Endothelial cell of umbilical vein (primary cell): ENCODE measurements around the gene ETFA. TPM values are rescaled to one million over a fixed set of nuclear protein-coding genes. Genes with fewer than 3 reads are reported as not detected.

Experiments
- BruUV-seq: library from RNA; stranded (reverse); fragments of 400-500 nt; replicated peaks from 2 replicates; lab custom pipeline; 2021; lab: Mats Ljungman, UMichigan
- CTCF ChIA-PET: fragments of 300-600, 350-600 bp; sonication (Branson Sonifier 250); formaldehyde crosslinking; loops from one replicate; lab custom pipeline; 2021; ENCODE audit warnings: antibody characterized with exemption, inconsistent platforms; lab: Charles Lee
- POLR2A ChIA-PET: fragments of 300-600, 350-600 bp; sonication (Branson Sonifier 250); formaldehyde crosslinking; loops from one replicate; lab custom pipeline; 2021; ENCODE audit warnings: antibody characterized with exemption, inconsistent platforms; lab: Charles Lee
- DNase-seq: peaks from one replicate; pipeline ENCODE4 v3.0.0-alpha.2; 2011; ENCODE audit warnings: low read depth, low spot score
- FAIRE-seq: peaks from 2 replicates; lab custom pipeline; 2011; peaks lifted over from hg19 to GRCh38; lab: Jason Lieb, UNC
- H2AFZ ChIP-seq: 2 replicates; pipeline ENCODE4 v1.6.0; 2012; ENCODE audit warnings: low read depth, low read length, control low read depth, inconsistent platforms
- H3K27ac ChIP-seq: 2 replicates; pipeline ENCODE4 v1.5.1; 2011; ENCODE audit warnings: low read depth, mild to moderate bottlenecking, control low read depth, low read length, moderate library complexity; ENCODE audit not compliant: insufficient read depth
- H3K27me3 ChIP-seq, 2 experiments: 2 replicates each; pipeline versions ENCODE4 v1.6.0 to v1.6.1; 2011; ENCODE audit warnings: low read length in 2 of 2, mixed read lengths in 1 of 2; ENCODE audit not compliant: control insufficient read depth in 2 of 2, insufficient read depth in 2 of 2
- H3K36me3 ChIP-seq, 2 experiments: 2 replicates in 1 of 2; 3 replicates in 1 of 2; pipeline ENCODE4 v1.5.1; 2011; ENCODE audit warnings: low read length in 2 of 2, mild to moderate bottlenecking in 1 of 2, moderate library complexity in 1 of 2; ENCODE audit not compliant: control insufficient read depth in 2 of 2, insufficient read depth in 2 of 2; ENCODE audit errors: extremely low read depth in 1 of 2
- H3K4me1 ChIP-seq: 3 replicates; pipeline ENCODE4 v1.5.1; 2011; ENCODE audit warnings: mild to moderate bottlenecking, low read length; ENCODE audit not compliant: control insufficient read depth, insufficient read depth; ENCODE audit errors: extremely low read depth
- H3K4me2 ChIP-seq: 2 replicates; pipeline ENCODE4 v1.6.1; 2011; ENCODE audit warnings: low read length, control low read depth, mixed read lengths; ENCODE audit not compliant: insufficient read depth
- H3K4me3 ChIP-seq, 3 experiments: fragments of 200-600 bp in 1 of 3; sonication (generic), shearing (Covaris generic) in 1 of 3; replicated peaks in 1 of 3; 2 replicates each; pipeline ENCODE4 v1.5.1; 2011 to 2016; ENCODE audit warnings: control low read depth in 3 of 3, low read length in 3 of 3, mild to moderate bottlenecking in 2 of 3, inconsistent platforms in 1 of 3, low read depth in 1 of 3, moderate library complexity in 1 of 3; ENCODE audit not compliant: insufficient read depth in 1 of 3
- H3K79me2 ChIP-seq: 2 replicates; pipeline ENCODE4 v1.6.0; 2012; ENCODE audit warnings: low read length, inconsistent platforms; ENCODE audit not compliant: control insufficient read depth, insufficient read depth
- H3K9ac ChIP-seq: replicated peaks from 2 replicates; pipeline ENCODE3; 2011; ENCODE audit warnings: low read length, control low read depth; ENCODE audit not compliant: insufficient read depth; ENCODE audit errors: extremely low read depth
- H3K9me1 ChIP-seq: replicated peaks from 3 replicates; pipeline ENCODE4 v1.6.0; 2011; ENCODE audit warnings: mild to moderate bottlenecking, low read length; ENCODE audit not compliant: control insufficient read depth, insufficient read depth; ENCODE audit errors: extremely low read depth
- H3K9me3 ChIP-seq: replicated peaks from 2 replicates; pipeline ENCODE4 v1.5.1; 2012; ENCODE audit warnings: low read length, inconsistent platforms; ENCODE audit not compliant: control insufficient read depth, insufficient read depth
- H4K20me1 ChIP-seq: replicated peaks from 2 replicates; pipeline ENCODE3; 2011; ENCODE audit warnings: mild to moderate bottlenecking, low read length; ENCODE audit not compliant: control insufficient read depth, insufficient read depth; ENCODE audit errors: extremely low read depth
- CTCF ChIP-seq, 2 donors: IDR thresholded peaks; 1 replicate in 1 of 2; 2 replicates in 1 of 2; pipeline ENCODE4 v1.5.1; 2011; ENCODE audit warnings: low read length in 2 of 2, mild to moderate bottlenecking in 2 of 2, moderate library complexity in 2 of 2, control low read depth in 1 of 2, inconsistent platforms in 1 of 2, low read depth in 1 of 2; ENCODE audit not compliant: insufficient read depth in 1 of 2; ENCODE audit errors: extremely low read depth in 1 of 2
- EZH2 ChIP-seq: IDR thresholded peaks from 2 replicates; pipeline ENCODE4 v1.6.1; 2012; ENCODE audit warnings: borderline replicate concordance, low read depth, mild to moderate bottlenecking, moderate library complexity, low read length, inconsistent platforms; ENCODE audit not compliant: severe bottlenecking
- FOS ChIP-seq: IDR thresholded peaks from 2 replicates; pipeline ENCODE4 v1.6.1; 2011; ENCODE audit warnings: mild to moderate bottlenecking, low read length, moderate library complexity, borderline replicate concordance; ENCODE audit not compliant: insufficient read depth
- GATA2 ChIP-seq: IDR thresholded peaks from 2 replicates; pipeline ENCODE4 v1.7.0; 2011; ENCODE audit warnings: low read depth, mild to moderate bottlenecking, moderate library complexity, mixed read lengths, low read length; ENCODE audit not compliant: insufficient read length, insufficient read depth
- JUN ChIP-seq: IDR thresholded peaks from 2 replicates; pipeline ENCODE4 v1.6.1; 2011; ENCODE audit warnings: borderline replicate concordance, low read depth; ENCODE audit not compliant: insufficient read length, insufficient read depth
- MAX ChIP-seq: IDR thresholded peaks from 2 replicates; pipeline ENCODE4 v1.6.1; 2011; ENCODE audit not compliant: insufficient read depth, insufficient read length
- MYC ChIP-seq: IDR thresholded peaks from one replicate; pipeline ENCODE4 v1.6.1; 2011; ENCODE audit warnings: mild to moderate bottlenecking, low read depth, low read length
- POLR2A ChIP-seq: IDR thresholded peaks from 2 replicates; pipeline ENCODE4 v1.6.1; 2012; ENCODE audit warnings: low read depth, mild to moderate bottlenecking, control low read depth, low read length
- POLR2AphosphoS5 ChIP-seq: IDR thresholded peaks from 2 replicates; pipeline ENCODE4 v1.6.1; 2012; ENCODE audit warnings: low read depth, mild to moderate bottlenecking, control low read depth, low read length, moderate library complexity; ENCODE audit not compliant: insufficient read depth
- dilution Hi-C: fragments of 300-500 bp; cut with MboI; formaldehyde crosslinking; loops from one replicate; pipeline ENCODE4 v1.15.0; 2019; ENCODE audit warnings: low sequenced_read_pairs; ENCODE audit not compliant: extremely low pct_ligation_motif_present
- intact Hi-C: fragments of 100-400 bp; cut with micrococcal nuclease; formaldehyde crosslinking; loops from one replicate; pipeline ENCODE4 v1.10.0; 2022
- polyA plus RNA-seq, 4 experiments: library from polyadenylated mRNA; depleted of rRNA in 3 of 4; stranded (reverse) in 3 of 4; unstranded in 1 of 4; fragments of >200 nt; gene quantifications; 2 replicates each; pipeline versions ENCODE4 v1.2.1 to v1.2.3, GENCODE V29; 2011 to 2012; ENCODE audit warnings: missing spikeins in 1 of 4
- total RNA-seq: library from RNA; stranded (reverse); gene quantifications from 2 replicates; pipeline ENCODE4 v1.2.3, GENCODE V29; 2021

ETFA gene
- total and polyA plus RNA-seq, 2 donors (not counting 3 experiments of a cell fraction or from before 2014, with no cell fraction given) = 102 to 116 TPM

DNA sequence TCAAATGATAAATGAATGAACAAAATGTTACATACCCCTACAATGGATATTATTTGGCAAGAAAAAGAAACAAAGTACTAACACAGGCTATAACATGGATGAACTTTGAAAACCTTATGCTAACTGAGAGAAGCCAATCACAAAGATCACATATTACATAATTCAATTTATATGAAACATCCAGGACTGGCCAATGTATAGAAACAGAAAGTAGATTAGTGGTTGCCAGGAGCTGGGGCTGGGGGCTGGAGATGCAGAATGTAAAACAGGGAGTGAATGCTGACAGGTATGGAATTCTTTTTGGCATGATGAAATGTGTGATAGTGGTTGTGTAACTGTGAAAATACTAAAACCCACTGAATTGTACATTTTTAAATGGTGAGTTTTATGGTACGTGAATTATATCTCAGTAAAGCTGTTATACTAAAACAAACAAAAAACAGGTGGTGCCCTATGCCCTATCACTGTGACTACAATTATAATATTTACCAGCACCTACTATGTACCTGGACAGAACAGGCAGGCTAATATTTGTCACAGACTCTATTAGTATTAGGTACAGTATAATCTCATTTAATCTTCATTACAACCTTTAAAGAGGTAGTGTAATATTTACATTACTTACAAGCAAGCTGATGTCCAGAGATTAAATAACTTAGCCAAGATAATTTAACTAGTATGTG is 90.0 kb downstream of the ETFA start:
- DNase-seq = no peak
- POLR2A ChIA-PET = no interaction called here
- Histone ChIP-seq H3K4me2 (no peak overlapping the region), H3K9ac (no peak overlapping the region), H3K4me3 (no peak overlapping the region), H3K36me3 (peaks cover 5 to 6% of the 10 kb centered on the region in 2 experiments), H3K27ac (no peak overlapping the region), H3K4me1 (peaks cover 10% of the 10 kb centered on the region), H3K9me1 (no peaks in the 10 kb centered on the region), H3K9me3 (no peaks in the 10 kb centered on the region), H4K20me1 (no peaks in the 10 kb centered on the region), H3K27me3 (no peaks in the 10 kb centered on the region), H3K79me2 (no peaks in the 10 kb centered on the region), H2AFZ (no peak overlapping the region)
- CTCF ChIA-PET = interaction anchor here (1.2 kb wide), 1 partner anchor 57 kb away, joined by 3 read pairs; no protein-coding TSS in a partner anchor
- BruUV-seq = no TSS peak
- TF ChIP-seq GATA2 (no peak), POLR2A (no peak), POLR2AphosphoS5 (no peak), CTCF (IDR thresholded peaks at IDR 0.05; ENCODE audit: extremely low read depth in 1 of 2, insufficient read depth in 1 of 2, low read depth in 1 of 2, low read length in 2 of 2) (no peak), FOS (no peak)
- no peak for FAIRE-seq
- intact Hi-C loops (no loop called here), dilution Hi-C loops (no loop called here)

DNA sequence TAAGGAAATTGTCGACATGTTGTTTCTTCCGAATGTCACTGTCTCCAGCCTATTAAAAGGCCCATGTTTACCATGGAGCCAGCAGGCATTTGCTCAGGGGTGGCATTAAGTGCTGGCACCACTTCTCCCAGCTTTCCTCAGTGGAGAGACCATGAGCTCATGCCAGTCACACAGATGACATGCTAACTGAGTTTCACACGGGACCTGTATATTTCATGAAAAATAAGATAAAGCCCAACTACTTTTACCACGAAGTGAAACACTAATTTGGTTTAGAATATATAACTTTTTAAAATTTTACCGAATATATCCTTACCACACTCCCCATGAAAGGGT is 93.4 kb downstream of the ETFA start:
- no peak for FAIRE-seq
- Histone ChIP-seq H3K9me1 (no peaks in the 10 kb centered on the region), H3K9ac (no peak overlapping the region), H4K20me1 (no peaks in the 10 kb centered on the region), H3K9me3 (no peaks in the 10 kb centered on the region), H3K27me3 (no peaks in the 10 kb centered on the region), H2AFZ (no peak overlapping the region), H3K4me2 (no peak overlapping the region), H3K4me1 (peaks cover 10% of the 10 kb centered on the region), H3K4me3 (no peak overlapping the region), H3K27ac (no peak overlapping the region), H3K79me2 (no peaks in the 10 kb centered on the region), H3K36me3 (peaks cover 4 to 13% of the 10 kb centered on the region in 2 experiments)
- intact Hi-C loops (no loop called here), dilution Hi-C loops (no loop called here)
- CTCF ChIA-PET = interaction anchor here (1.0 to 1.8 kb wide), 5 partner anchors 9 to 76 kb away, joined by 3 to 7 read pairs (median 3); no protein-coding TSS in a partner anchor
- BruUV-seq = no TSS peak
- no peak for TF ChIP-seq MYC
- no peak for TF ChIP-seq GATA2
- TF ChIP-seq JUN = no peak
- TF ChIP-seq POLR2A = no peak
- no peak for TF ChIP-seq CTCF (IDR thresholded peaks at IDR 0.05; ENCODE audit: extremely low read depth in 1 of 2, insufficient read depth in 1 of 2, low read depth in 1 of 2, low read length in 2 of 2)
- no peak for TF ChIP-seq MAX
- TF ChIP-seq POLR2AphosphoS5 = no peak
- TF ChIP-seq EZH2 = no peak
- no peak for TF ChIP-seq FOS
- no peak for DNase-seq
- POLR2A ChIA-PET = interaction anchor here (0.6 kb wide), 1 partner anchor 19 kb away, joined by 3 read pairs; no protein-coding TSS in a partner anchor
